ENCODE results near the gene PSORS1C1.
"Not testable (repeated sequence)": the region's sequence is repeated elsewhere in the genome, so short reads cannot be mapped to it uniquely, and the experiment has no call there.

- TF ChIP-seq CTCF (IDR thresholded peaks at IDR 0.05; ENCODE audit: low read depth, low read length, poor library complexity, severe bottlenecking); EZH2phosphoT487 (IDR thresholded peaks at IDR 0.05; ENCODE audit: borderline replicate concordance, low read length): not testable (repeated sequence)
These were observed 47.6 kb upstream of the PSORS1C1 start for GRCh38 chr6:31067028-31067427.
